ENCODE data around the gene EXTL2. TPM values are rescaled to one million over a fixed set of nuclear protein-coding genes. Genes with fewer than 3 reads are reported as not detected.
"Not testable (repeated sequence)": the region's sequence is repeated elsewhere in the genome, so short reads cannot be mapped to it uniquely, and the experiment has no call there.

EXTL2 gene
- total RNA-seq, 1 donor from 2014 or later, result 2.7 TPM

GRCh38 chr1:100866041-100866900 is 28.4 kb downstream of the EXTL2 start:
- peaks cover 2% of the 10 kb centered on the region for H3K27me3 Mint-ChIP-seq
- no peaks in the 10 kb centered on the region for H3K36me3 Mint-ChIP-seq (ENCODE audit: low read depth)
- no peaks in the 10 kb centered on the region for H3K9me3 Mint-ChIP-seq
- H3K4me1 Mint-ChIP-seq, result no peaks in the 10 kb centered on the region
- no peak for DNase-seq
- no peak overlapping the region for H3K27ac Mint-ChIP-seq
- intact Hi-C loops (cut with micrococcal nuclease), result loop anchor here (5.0 kb wide), 2 partner anchors 334 to 1684 kb away; no protein-coding TSS in a partner anchor
- no peak overlapping the region for H3K4me3 Mint-ChIP-seq

- intact Hi-C loops (cut with micrococcal nuclease), result no loop called here
- H3K27me3 Mint-ChIP-seq, result peaks cover 7% of the 10 kb centered on the region
- H3K36me3 Mint-ChIP-seq (ENCODE audit: low read depth), result no peaks in the 10 kb centered on the region
- no peak overlapping the region for H3K27ac Mint-ChIP-seq
- DNase-seq, result no peak
- no peaks in the 10 kb centered on the region for H3K4me1 Mint-ChIP-seq
- H3K9me3 Mint-ChIP-seq, result no peaks in the 10 kb centered on the region
- H3K4me3 Mint-ChIP-seq, result no peak overlapping the region
Observed at GRCh38 chr1:100862591-100862990, 32.1 kb downstream of the EXTL2 start.

GRCh38 chr1:100861379-100861778 is 33.3 kb downstream of the EXTL2 start:
- Mint-ChIP-seq H3K4me3 (no peak overlapping the region), H3K27me3 (peaks cover 11% of the 10 kb centered on the region), H3K4me1 (no peaks in the 10 kb centered on the region), H3K9me3 (no peaks in the 10 kb centered on the region), H3K36me3 (ENCODE audit: low read depth) (no peaks in the 10 kb centered on the region), H3K27ac (no peak overlapping the region)
- DNase-seq, result no peak
- intact Hi-C loops (cut with micrococcal nuclease), result no loop called here

GRCh38 chr1:100860397-100860991 is 34.1 kb downstream of the EXTL2 start:
- Mint-ChIP-seq H3K9me3 (no peaks in the 10 kb centered on the region), H3K27ac (no peak overlapping the region), H3K27me3 (peaks cover 14% of the 10 kb centered on the region), H3K4me3 (no peak overlapping the region), H3K4me1 (no peaks in the 10 kb centered on the region), H3K36me3 (ENCODE audit: low read depth) (no peaks in the 10 kb centered on the region)
- no peak for DNase-seq
- intact Hi-C loops (cut with micrococcal nuclease), result no loop called here

- peaks cover 26% of the 10 kb centered on the region for H3K27me3 Mint-ChIP-seq
- H3K27ac Mint-ChIP-seq; H3K4me3 Mint-ChIP-seq; H3K4me1 Mint-ChIP-seq; H3K9me3 Mint-ChIP-seq; H3K36me3 Mint-ChIP-seq (ENCODE audit: low read depth); intact Hi-C loops (cut with micrococcal nuclease); DNase-seq: not testable (repeated sequence)
Observed at GRCh38 chr1:100855116-100855515, 39.5 kb downstream of the EXTL2 start.

GRCh38 chr1:100852976-100853375 is 41.7 kb downstream of the EXTL2 start:
- intact Hi-C loops (cut with micrococcal nuclease), result no loop called here
- H3K4me3 Mint-ChIP-seq, result no peak overlapping the region
- H3K36me3 Mint-ChIP-seq (ENCODE audit: low read depth), result no peaks in the 10 kb centered on the region
- no peak overlapping the region for H3K27ac Mint-ChIP-seq
- DNase-seq, result no peak
- peaks cover 4% of the 10 kb centered on the region for H3K9me3 Mint-ChIP-seq
- no peaks in the 10 kb centered on the region for H3K4me1 Mint-ChIP-seq
- H3K27me3 Mint-ChIP-seq, result peaks cover 41% of the 10 kb centered on the region

GRCh38 chr1:100851726-100852125 is 42.9 kb downstream of the EXTL2 start:
- peaks cover 41% of the 10 kb centered on the region for H3K27me3 Mint-ChIP-seq
- H3K4me3 Mint-ChIP-seq, result no peak overlapping the region
- H3K9me3 Mint-ChIP-seq, result peaks cover 4% of the 10 kb centered on the region
- intact Hi-C loops (cut with micrococcal nuclease), result no loop called here
- H3K27ac Mint-ChIP-seq, result no peak overlapping the region
- peak; percentile 7 for DNase-seq
- H3K4me1 Mint-ChIP-seq, result no peaks in the 10 kb centered on the region
- H3K36me3 Mint-ChIP-seq (ENCODE audit: low read depth), result no peaks in the 10 kb centered on the region

- H3K4me1 Mint-ChIP-seq, result no peaks in the 10 kb centered on the region
- peaks cover 4% of the 10 kb centered on the region for H3K9me3 Mint-ChIP-seq
- no peak for DNase-seq
- no peak overlapping the region for H3K4me3 Mint-ChIP-seq
- intact Hi-C loops (cut with micrococcal nuclease), result no loop called here
- H3K36me3 Mint-ChIP-seq (ENCODE audit: low read depth), result no peaks in the 10 kb centered on the region
- peaks cover 44% of the 10 kb centered on the region for H3K27me3 Mint-ChIP-seq
- H3K27ac Mint-ChIP-seq, result no peak overlapping the region
Observed at GRCh38 chr1:100847361-100848082, 47.1 kb downstream of the EXTL2 start.

GRCh38 chr1:100843160-100843559 is 51.5 kb downstream of the EXTL2 start:
- H3K9me3 Mint-ChIP-seq; H3K4me1 Mint-ChIP-seq; intact Hi-C loops (cut with micrococcal nuclease); DNase-seq; H3K4me3 Mint-ChIP-seq; H3K27ac Mint-ChIP-seq; H3K36me3 Mint-ChIP-seq (ENCODE audit: low read depth): not testable (repeated sequence)
- H3K27me3 Mint-ChIP-seq, result peaks cover 27% of the 10 kb centered on the region

- intact Hi-C loops (cut with micrococcal nuclease), result no loop called here
- H3K27me3 Mint-ChIP-seq, result peaks cover 10% of the 10 kb centered on the region
Observed at GRCh38 chr1:100835866-100836842, 58.5 kb downstream of the EXTL2 start.

GRCh38 chr1:100834777-100835660 is 59.6 kb downstream of the EXTL2 start:
- intact Hi-C loops (cut with micrococcal nuclease), result no loop called here
- Mint-ChIP-seq H3K9me3 (no peaks in the 10 kb centered on the region), H3K27me3 (peaks cover 12% of the 10 kb centered on the region), H3K4me3 (no peak overlapping the region), H3K36me3 (ENCODE audit: low read depth) (no peaks in the 10 kb centered on the region), H3K27ac (no peak overlapping the region), H3K4me1 (no peaks in the 10 kb centered on the region)
- peak; percentile 56 for DNase-seq

More at GRCh38 chr1:100835866-100836842, 58.5 kb downstream of the EXTL2 start:
- peak; percentile 45 for DNase-seq
- Mint-ChIP-seq H3K36me3 (ENCODE audit: low read depth) (no peaks in the 10 kb centered on the region), H3K27ac (no peak overlapping the region), H3K4me3 (no peak overlapping the region), H3K4me1 (no peaks in the 10 kb centered on the region), H3K9me3 (peaks cover under 1% of the 10 kb centered on the region)

GRCh38 chr1:100832694-100833428 is 61.8 kb downstream of the EXTL2 start:
- H3K27me3 Mint-ChIP-seq, result peaks cover 23% of the 10 kb centered on the region
- no peaks in the 10 kb centered on the region for H3K36me3 Mint-ChIP-seq (ENCODE audit: low read depth)
- no peak overlapping the region for H3K4me3 Mint-ChIP-seq
- H3K9me3 Mint-ChIP-seq, result no peaks in the 10 kb centered on the region
- no peaks in the 10 kb centered on the region for H3K4me1 Mint-ChIP-seq
- intact Hi-C loops (cut with micrococcal nuclease), result no loop called here
- H3K27ac Mint-ChIP-seq, result no peak overlapping the region
- DNase-seq, result peak; percentile 16
